MCF 10A (cell line): ENCODE results near the gene MYCBP. TPM values are rescaled to one million over a fixed set of nuclear protein-coding genes. Genes with fewer than 3 reads are reported as not detected.

Experiments
- BruUV-seq: library from RNA; stranded (reverse); fragments of 400-500 nt; replicated peaks from 2 replicates; lab custom pipeline; 2021; lab: Mats Ljungman, UMichigan
- CTCF ChIA-PET: fragments of 300-600 bp; sonication (Branson Sonifier 250); formaldehyde crosslinking; extraction: SDS; loops from one replicate; lab custom pipeline; 2021; ENCODE audit warnings: antibody characterized with exemption, inconsistent platforms; lab: Yijun Ruan, JAX
- POLR2A ChIA-PET: fragments of 300-600, 350-650 bp; sonication (Branson Sonifier 250); formaldehyde crosslinking; extraction: SDS; loops from one replicate; lab custom pipeline; 2020; ENCODE audit warnings: antibody characterized with exemption, inconsistent platforms; lab: Yijun Ruan, JAX
- DNase-seq: peaks from one replicate; pipeline ENCODE4 v3.0.0-alpha.2; 2018; ENCODE audit not compliant: unreplicated experiment
- H3K27ac Mint-ChIP-seq: one replicate; pipeline ENCODE4 v1.8.0; 2022; ENCODE audit warnings: mild to moderate bottlenecking, low read depth, mixed read lengths; ENCODE audit not compliant: unreplicated experiment
- H3K27me3 Mint-ChIP-seq: one replicate; pipeline ENCODE4 v1.8.0; 2022; ENCODE audit warnings: mixed read lengths; ENCODE audit not compliant: insufficient read depth, unreplicated experiment
- H3K36me3 Mint-ChIP-seq: one replicate; pipeline ENCODE4 v1.8.0; 2022; ENCODE audit warnings: mild to moderate bottlenecking, moderate library complexity, mixed read lengths; ENCODE audit not compliant: insufficient read depth, unreplicated experiment
- H3K4me1 Mint-ChIP-seq: one replicate; pipeline ENCODE4 v1.8.0; 2022; ENCODE audit warnings: mixed read lengths; ENCODE audit not compliant: insufficient read depth, unreplicated experiment
- H3K4me3 Mint-ChIP-seq: one replicate; pipeline ENCODE4 v1.8.0; 2022; ENCODE audit warnings: mild to moderate bottlenecking, moderate library complexity, mixed read lengths; ENCODE audit not compliant: unreplicated experiment
- H3K9me3 Mint-ChIP-seq: one replicate; pipeline ENCODE4 v1.8.0; 2022; ENCODE audit warnings: mixed read lengths; ENCODE audit not compliant: unreplicated experiment
- intact Hi-C: fragments of 100-400 bp; cut with micrococcal nuclease; formaldehyde crosslinking; loops from 2 replicates; pipeline ENCODE4 v1.14.1; 2022
- total RNA-seq: library from RNA; stranded (reverse); gene quantifications from 2 replicates; pipeline ENCODE4 v1.2.3, GENCODE V29; 2022
- TF ChIP-seq, protein P1 (sequence below): fragments of 200-600 bp; IDR thresholded peaks from one replicate; pipeline ENCODE4 v1.8.0; 2022; ENCODE audit warnings: antibody characterized with exemption, mild to moderate bottlenecking; ENCODE audit not compliant: unreplicated experiment

MYCBP gene
- total RNA-seq, 1 experiment from 2014 or later, result 18.9 TPM

DNA sequence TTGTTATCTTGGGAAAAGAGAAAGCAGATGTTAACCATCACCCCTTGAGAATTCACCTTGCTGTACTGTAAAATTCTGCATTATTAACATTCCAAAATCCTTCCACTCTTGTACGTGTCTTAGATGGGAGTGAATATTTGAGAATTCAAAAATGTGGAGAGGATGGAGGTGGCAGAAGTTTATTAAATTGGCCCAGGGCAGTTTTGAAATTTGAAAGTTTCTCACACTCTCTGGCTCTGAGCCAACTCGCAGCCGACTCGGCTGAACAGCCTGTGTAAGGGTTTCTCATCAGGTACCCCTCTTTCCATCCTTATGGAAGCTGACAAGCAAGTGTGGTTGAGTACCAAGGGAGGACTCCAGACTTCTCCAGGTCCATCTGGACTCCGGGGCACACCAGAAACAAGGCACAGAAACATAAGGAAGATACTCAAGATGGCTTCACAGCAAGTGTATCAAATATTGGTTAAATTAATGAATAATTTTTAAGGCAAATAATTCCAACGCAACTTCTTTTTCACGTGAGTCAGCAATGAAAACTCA is 58.6 kb downstream of the MYCBP start:
- H3K27me3 Mint-ChIP-seq, result peaks cover 44% of the 10 kb centered on the region
- CTCF ChIA-PET, result interaction anchor here (0.6 kb wide), 1 partner anchor 556 kb away, joined by 3 read pairs; no protein-coding TSS in a partner anchor
- no peaks in the 10 kb centered on the region for H3K36me3 Mint-ChIP-seq
- TF ChIP-seq, protein P1, sequence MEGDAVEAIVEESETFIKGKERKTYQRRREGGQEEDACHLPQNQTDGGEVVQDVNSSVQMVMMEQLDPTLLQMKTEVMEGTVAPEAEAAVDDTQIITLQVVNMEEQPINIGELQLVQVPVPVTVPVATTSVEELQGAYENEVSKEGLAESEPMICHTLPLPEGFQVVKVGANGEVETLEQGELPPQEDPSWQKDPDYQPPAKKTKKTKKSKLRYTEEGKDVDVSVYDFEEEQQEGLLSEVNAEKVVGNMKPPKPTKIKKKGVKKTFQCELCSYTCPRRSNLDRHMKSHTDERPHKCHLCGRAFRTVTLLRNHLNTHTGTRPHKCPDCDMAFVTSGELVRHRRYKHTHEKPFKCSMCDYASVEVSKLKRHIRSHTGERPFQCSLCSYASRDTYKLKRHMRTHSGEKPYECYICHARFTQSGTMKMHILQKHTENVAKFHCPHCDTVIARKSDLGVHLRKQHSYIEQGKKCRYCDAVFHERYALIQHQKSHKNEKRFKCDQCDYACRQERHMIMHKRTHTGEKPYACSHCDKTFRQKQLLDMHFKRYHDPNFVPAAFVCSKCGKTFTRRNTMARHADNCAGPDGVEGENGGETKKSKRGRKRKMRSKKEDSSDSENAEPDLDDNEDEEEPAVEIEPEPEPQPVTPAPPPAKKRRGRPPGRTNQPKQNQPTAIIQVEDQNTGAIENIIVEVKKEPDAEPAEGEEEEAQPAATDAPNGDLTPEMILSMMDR, result no peak
- no peak overlapping the region for H3K27ac Mint-ChIP-seq
- H3K4me1 Mint-ChIP-seq, result no peaks in the 10 kb centered on the region
- H3K9me3 Mint-ChIP-seq, result no peaks in the 10 kb centered on the region
- intact Hi-C loops, result no loop called here
- POLR2A ChIA-PET, result interaction anchor here (0.7 kb wide), 1 partner anchor 767 kb away, joined by 4 read pairs; no protein-coding TSS in a partner anchor
- no peak overlapping the region for H3K4me3 Mint-ChIP-seq
- BruUV-seq, result no TSS peak
- no peak for DNase-seq

DNA sequence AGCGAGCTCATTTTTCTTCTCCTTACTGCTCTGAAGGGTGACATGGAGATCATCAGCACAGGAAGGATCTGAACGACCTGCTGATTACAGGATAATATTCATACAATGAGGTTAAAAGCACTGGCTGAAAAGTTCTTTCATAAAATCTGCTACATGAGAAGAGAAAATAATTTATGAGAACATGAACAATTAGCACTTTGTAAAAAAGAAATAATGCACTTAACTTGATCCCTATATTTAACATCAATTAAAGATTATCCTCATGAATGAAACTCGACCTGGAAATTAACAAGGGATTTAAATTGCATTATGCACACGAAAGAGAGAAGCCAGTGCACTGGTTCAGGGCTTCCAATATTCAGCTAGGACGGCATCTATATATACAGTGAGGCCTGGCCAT is 60.2 kb downstream of the MYCBP start:
- Mint-ChIP-seq H3K36me3 (no peaks in the 10 kb centered on the region), H3K4me1 (no peaks in the 10 kb centered on the region), H3K27ac (no peak overlapping the region), H3K4me3 (no peak overlapping the region), H3K9me3 (no peaks in the 10 kb centered on the region), H3K27me3 (peaks cover 60% of the 10 kb centered on the region)
- intact Hi-C loops, result no loop called here
- ChIA-PET CTCF (interaction anchor here (0.6 to 1.1 kb wide), 2 partner anchors 225 to 772 kb away, joined by 3 to 4 read pairs; no protein-coding TSS in a partner anchor), POLR2A (no interaction called here)
- no peak for DNase-seq
- no TSS peak for BruUV-seq
- TF ChIP-seq, protein P1, result no peak

Other genes starting within 250 kb of the MYCBP start
- gene RRAGC, start 13.6 kb downstream of the MYCBP start, total RNA-seq, result 23.3 and 40.6 TPM in 2 replicates
- gene GJA9, start 8.2 kb upstream of the MYCBP start, total RNA-seq, result not detected in 2 replicates
- 0.30 and 0.52 TPM in 2 replicates for gene RHBDL2, start 68.5 kb upstream of the MYCBP start, total RNA-seq
- gene AKIRIN1, start 117.9 kb upstream of the MYCBP start, total RNA-seq, result 59.0 and 63.7 TPM in 2 replicates
- 224 and 233 TPM in 2 replicates for gene NDUFS5, start 153.0 kb upstream of the MYCBP start, total RNA-seq